CMK (cell line): Measurements from ENCODE around the gene HBA2.
"Not testable (repeated sequence)": the region's sequence is repeated elsewhere in the genome, so short reads cannot be mapped to it uniquely, and the experiment has no call there.

ENCODE experiments used
- DNase-seq: peaks from one replicate; pipeline ENCODE4 v3.0.0-alpha.2; 2010; ENCODE audit warnings: low read depth

HBA2 gene

GRCh38 chr16:175011-175949, 2.6 kb downstream of the HBA2 start:
- no peak for DNase-seq

- not testable (repeated sequence) for DNase-seq
Measured at GRCh38 chr16:176006-176405, 3.3 kb downstream of the HBA2 start.

DNA sequence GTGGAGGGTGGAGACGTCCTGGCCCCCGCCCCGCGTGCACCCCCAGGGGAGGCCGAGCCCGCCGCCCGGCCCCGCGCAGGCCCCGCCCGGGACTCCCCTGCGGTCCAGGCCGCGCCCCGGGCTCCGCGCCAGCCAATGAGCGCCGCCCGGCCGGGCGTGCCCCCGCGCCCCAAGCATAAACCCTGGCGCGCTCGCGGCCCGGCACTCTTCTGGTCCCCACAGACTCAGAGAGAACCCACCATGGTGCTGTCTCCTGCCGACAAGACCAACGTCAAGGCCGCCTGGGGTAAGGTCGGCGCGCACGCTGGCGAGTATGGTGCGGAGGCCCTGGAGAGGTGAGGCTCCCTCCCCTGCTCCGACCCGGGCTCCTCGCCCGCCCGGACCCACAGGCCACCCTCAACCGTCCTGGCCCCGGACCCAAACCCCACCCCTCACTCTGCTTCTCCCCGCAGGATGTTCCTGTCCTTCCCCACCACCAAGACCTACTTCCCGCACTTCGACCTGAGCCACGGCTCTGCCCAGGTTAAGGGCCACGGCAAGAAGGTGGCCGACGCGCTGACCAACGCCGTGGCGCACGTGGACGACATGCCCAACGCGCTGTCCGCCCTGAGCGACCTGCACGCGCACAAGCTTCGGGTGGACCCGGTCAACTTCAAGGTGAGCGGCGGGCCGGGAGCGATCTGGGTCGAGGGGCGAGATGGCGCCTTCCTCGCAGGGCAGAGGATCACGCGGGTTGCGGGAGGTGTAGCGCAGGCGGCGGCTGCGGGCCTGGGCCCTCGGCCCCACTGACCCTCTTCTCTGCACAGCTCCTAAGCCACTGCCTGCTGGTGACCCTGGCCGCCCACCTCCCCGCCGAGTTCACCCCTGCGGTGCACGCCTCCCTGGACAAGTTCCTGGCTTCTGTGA, 4.1 kb downstream of the HBA2 start, which contains the start of gene HBA1:
HBA1 (plus strand) TSS at position 204 of the 906 bp plus-strand sequence; CDS start at position 241, 37 bp downstream.
- not testable (repeated sequence) for DNase-seq

DNA sequence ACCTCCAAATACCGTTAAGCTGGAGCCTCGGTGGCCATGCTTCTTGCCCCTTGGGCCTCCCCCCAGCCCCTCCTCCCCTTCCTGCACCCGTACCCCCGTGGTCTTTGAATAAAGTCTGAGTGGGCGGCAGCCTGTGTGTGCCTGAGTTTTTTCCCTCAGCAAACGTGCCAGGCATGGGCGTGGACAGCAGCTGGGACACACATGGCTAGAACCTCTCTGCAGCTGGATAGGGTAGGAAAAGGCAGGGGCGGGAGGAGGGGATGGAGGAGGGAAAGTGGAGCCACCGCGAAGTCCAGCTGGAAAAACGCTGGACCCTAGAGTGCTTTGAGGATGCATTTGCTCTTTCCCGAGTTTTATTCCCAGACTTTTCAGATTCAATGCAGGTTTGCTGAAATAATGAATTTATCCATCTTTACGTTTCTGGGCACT, 4.7 kb downstream of the HBA2 start:
- no peak for DNase-seq

DNA sequence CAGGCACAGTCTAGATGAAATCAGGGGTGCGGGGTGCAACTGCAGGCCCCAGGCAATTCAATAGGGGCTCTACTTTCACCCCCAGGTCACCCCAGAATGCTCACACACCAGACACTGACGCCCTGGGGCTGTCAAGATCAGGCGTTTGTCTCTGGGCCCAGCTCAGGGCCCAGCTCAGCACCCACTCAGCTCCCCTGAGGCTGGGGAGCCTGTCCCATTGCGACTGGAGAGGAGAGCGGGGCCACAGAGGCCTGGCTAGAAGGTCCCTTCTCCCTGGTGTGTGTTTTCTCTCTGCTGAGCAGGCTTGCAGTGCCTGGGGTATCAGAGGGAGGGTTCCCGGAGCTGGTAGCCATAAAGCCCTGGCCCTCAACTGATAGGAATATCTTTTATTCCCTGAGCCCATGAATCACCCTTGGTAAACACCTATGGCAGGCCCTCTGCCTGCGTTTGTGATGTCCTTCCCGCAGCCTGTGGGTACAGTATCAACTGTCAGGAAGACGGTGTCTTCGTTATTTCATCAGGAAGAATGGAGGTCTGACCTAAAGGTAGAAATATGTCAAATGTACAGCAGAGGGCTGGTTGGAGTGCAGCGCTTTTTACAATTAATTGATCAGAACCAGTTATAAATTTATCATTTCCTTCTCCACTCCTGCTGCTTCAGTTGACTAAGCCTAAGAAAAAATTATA, 5.4 kb downstream of the HBA2 start:
- DNase-seq = no peak

- DNase-seq = no peak
Measured at GRCh38 chr16:178668-179015, 6.0 kb downstream of the HBA2 start.

DNA sequence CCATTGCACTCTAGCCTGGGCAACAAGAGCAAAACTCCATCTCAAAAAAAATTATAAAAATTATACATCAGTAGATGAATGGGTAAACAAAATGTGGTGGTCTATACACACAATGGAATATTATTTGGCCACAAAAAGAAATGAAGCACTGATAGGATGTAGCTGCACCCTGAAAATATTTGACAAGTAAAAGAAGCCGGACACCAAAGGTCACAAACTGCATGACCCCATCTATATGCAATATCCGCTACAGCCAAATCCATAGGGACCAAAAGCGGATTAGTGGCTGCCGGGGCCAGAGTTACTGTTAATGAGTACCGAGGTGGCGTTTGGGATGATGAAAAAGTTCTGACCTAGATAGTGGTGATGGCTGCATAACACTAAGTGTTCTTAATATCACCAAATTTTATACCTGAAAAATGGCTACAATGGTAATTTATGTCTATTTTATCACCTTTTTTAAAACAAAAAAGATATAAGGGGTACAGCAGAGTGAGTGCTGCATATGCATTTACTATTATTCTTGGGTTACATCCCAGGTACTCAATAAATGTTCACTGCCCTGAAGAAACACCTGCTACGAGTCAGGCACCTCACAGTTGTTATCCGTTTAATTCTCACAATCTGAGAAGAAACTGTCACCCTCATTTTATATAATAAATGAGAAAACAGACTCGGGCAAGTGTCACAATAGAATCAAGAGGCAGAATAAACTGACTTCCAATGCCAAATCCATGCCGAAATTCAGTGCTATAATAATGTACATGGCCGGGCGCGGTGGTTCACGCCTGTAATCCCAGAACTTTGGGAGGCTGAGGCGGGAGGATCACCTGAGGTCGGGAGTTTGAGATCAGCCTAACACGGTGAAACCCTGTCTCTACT, 6.8 kb downstream of the HBA2 start:
- no peak for DNase-seq

GRCh38 chr16:180101-180675, 7.5 kb downstream of the HBA2 start, which contains the start of gene HBQ1:
Gene HBQ1, plus strand, starts transcription at chr16:180459. Its CDS starts 28 bp downstream, at chr16:180487.
- no peak for DNase-seq

GRCh38 chr16:180681-181564, 8.2 kb downstream of the HBA2 start:
- DNase-seq = no peak

DNA sequence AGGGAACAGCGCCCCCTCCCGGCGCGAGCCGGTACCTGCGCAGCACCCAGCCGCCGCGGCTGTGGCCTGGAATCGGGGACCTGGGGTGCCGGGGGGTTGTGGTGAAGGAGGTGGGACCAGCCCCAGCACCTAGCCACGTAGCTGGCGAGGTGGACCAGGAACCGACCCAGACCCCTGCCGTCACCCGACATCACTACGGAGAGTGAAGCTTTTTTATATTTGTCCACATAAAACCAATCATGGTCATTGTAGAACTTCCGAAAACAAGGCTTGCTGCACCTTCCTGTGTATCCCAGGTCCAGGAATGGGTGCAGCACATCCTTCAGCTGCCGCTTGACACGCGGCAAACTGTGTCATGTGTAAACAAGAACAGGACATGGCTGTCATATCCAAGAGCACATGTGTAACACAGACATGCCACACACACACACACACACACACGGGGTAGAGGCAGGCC, 8.9 kb downstream of the HBA2 start:
- DNase-seq = no peak

DNA sequence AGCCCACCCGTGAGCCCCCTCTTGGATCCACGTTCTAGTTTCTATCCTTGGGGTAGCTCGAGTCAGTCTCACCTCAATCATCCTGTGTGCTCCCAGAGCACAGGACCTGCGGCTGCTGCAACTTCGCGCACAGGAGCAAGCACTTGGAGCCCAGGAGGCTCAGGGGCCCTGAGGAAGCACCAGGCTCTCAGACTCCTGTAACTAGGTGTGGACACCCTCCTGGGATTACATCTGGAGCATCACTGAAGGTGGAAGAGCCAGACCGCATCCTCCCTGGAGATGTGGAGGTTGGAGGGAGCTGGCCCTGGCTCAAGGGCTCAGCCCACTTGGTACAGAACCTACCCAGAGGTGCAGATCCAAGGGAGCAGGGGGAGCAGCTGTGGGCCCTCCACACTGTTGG, 10.3 kb downstream of the HBA2 start:
- DNase-seq = no peak

DNA sequence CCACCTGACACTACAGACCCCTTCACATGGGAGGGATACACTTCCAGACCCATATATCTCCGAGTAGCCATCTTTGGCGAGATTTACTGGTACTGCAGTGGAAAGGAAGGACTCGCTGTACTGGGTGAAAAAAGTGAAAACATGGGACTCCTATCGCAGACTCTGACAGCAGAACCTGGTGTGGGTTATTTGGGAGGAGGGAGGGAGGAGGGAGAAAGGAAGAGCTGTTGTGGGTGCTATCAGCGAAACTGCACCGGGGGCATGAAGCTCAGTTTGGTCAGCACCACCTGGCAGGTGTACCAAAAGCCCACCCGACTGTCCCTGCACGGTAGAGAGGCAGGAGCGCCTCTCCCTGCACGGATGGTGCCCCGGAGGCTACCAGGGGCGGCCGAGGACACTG, 12.5 kb downstream of the HBA2 start:
- no peak for DNase-seq

DNA sequence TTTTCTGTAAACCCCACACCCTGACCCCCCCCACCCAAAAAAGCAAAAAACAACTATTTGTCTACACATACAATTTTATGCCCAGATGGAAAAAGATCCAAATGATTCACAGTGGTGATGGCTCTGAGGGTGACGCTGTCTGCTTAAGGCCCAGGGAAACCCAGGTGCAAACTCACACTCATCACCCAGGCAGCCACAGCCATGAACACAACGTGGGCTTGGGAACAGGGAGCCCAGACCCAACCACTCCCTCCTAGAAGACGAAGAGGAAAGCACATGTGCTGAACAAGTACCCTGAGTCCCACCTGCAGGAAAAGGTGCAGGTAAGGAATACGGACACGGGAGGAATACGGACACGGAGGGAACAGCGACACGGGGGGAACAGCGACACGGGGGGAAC, 13.0 kb downstream of the HBA2 start:
- no peak for DNase-seq

DNA sequence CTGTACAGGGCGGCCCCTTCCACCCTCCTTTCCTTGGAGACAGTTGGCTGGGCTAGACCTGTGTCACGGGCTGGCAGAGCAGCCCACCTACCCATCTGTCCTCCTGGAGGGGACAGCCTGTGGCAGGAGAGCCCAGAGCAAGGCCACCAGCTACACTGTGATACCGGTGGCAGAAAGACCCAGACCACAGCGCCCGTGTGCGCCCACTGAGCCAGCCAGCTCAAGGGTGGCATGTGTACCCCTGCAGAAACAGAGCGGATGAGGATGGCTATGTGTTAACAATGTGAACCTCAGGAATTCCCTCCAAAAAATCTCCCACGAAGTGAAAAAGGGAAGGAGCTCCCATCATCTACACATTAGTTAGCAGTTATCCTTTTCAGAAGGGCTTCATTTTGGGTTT, 14.7 kb downstream of the HBA2 start:
- DNase-seq = no peak

DNA sequence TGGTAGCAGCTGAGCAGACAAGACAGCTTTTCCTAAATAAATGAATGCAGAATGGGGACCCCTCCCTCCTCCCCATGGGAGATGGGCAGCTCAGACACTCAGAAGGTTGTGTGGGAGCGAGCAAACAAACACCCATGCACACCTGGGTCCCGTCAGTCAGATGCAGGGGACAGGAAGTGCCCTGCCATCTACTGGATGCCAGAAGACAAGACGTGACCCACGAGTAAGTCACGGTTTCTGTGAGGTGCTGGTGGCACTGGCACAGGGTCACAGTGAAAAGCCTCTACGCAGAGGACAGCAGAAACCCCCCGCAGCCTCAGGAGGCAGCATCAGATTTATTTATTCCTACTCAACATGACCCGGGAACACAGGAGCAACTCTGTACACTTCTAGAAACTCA, 16.0 kb downstream of the HBA2 start:
- DNase-seq = no peak

GRCh38 chr16:189604-190186, 17.0 kb downstream of the HBA2 start:
- no peak for DNase-seq

DNA sequence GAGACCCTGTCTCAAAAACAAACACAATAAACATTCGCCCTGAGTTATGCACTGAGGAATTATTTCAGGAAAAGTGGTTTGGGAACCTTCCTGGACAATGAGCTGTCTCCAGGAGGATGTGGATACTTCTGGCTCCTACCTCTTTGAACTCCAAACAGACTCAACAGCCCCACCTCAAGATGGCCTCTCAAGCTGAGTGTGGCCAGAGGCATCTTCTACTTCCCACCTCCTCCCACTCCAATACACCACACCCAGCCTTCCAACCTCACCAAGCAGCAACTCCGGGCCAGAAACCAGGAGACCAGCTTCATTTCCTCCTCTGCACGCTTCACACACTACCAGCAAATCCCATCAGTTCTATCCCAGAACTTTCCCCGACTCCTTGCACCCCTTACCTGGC, 19.2 kb downstream of the HBA2 start:
- DNase-seq = no peak

DNA sequence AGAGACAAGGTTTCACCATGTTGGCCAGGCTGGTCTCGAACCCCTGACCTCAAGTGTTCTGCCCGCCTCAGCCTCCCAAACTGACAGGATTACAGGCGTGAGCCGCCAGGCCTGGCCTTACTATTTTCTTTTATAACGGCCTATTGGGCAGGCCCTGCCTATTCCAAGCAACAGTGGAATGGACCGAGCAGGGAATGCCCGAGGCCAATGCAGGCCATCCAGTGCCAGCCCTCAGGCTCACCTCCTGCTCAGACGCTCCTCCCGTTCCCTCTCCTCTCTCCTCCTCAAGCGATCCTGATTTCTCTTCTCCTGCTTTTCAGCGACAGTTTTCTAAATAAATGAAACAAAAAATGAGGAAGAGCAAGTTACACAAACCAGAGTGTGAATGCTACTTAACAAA, 20.0 kb downstream of the HBA2 start:
- no peak for DNase-seq

DNA sequence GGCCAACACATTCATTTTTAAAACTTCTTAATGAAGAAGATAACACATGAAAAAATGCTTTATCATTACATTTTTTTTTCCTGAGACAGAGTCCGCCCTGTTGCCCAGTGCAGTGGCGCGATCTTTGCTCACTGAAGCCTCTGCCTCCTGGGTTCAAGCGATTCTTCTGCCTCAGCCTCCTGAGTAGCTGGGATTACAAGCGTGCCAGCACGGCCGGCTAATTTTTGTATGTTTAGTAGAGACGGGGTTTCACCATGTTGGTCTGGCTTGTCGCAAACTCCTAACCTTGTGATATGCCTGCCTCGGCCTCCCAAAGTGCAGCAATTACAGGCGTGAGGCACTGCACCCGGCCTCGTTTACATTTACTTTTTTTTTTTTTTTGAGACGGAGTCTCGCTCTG, 20.8 kb downstream of the HBA2 start:
- DNase-seq = no peak
